Measurements from ENCODE around the gene PTPRM. TPM values are rescaled to one million over a fixed set of nuclear protein-coding genes. Genes with fewer than 3 reads are reported as not detected.

PTPRM gene
- total and polyA plus RNA-seq, 2 of the 8 experiments (the other 6 are each of a cell fraction or from before 2014, with no cell fraction given) = 4.1 to 7.0 TPM

DNA sequence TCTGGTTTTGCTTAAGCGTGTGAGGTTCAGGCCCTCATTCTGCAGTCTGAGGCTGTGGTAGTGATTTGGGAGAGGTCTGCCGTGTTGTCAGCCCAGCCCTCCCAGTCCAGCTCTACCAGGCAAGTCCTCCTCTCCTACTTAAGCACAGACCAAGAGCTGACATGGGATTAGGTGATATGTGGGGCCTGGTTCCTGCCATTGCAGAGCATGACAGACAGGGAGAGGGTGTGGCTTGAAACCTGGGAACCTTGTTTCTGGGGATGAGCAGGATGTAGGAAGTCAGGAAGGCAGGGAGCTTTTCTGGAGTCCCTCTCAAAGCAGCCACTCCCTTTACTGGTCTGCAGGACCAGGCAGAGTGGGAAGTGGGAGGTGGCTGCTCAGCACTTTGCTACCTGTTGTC lies 38.6 kb downstream of the PTPRM start (continued):
- TF ChIP-seq EP300 (IDR thresholded peaks at IDR 0.05; ENCODE audit: borderline replicate concordance in 1 of 2, low read depth in 2 of 2, low read length in 2 of 2) (no peak), SRF (IDR thresholded peaks at IDR 0.05; ENCODE audit: low read depth, low read length) (no peak), CBX5 (IDR thresholded peaks at IDR 0.05; ENCODE audit: low read depth, low read length) (no peak), CHD2 (IDR thresholded peaks at IDR 0.05; ENCODE audit: low read length) (no peak), TCF12 (IDR thresholded peaks at IDR 0.05; ENCODE audit: low read depth, low read length) (no peak), EGR1 (IDR thresholded peaks at IDR 0.05; ENCODE audit: borderline replicate concordance, low read depth, low read length) (no peak), POLR2A (IDR thresholded peaks at IDR 0.05; ENCODE audit: control extremely low read depth in 1 of 2, low read depth in 2 of 2, low read length in 2 of 2) (no peak)
